Stimulated activated CD8-positive, alpha-beta memory T cell treated with anti-CD3 and anti-CD28 coated beads, Interleukin-12 subunit alpha, Interleukin-12 subunit beta, amount 100 ng/mL, for 4 hours (primary cell): ENCODE data around the gene WWOX.
"Not testable (repeated sequence)": the region's sequence is repeated elsewhere in the genome, so short reads cannot be mapped to it uniquely, and the experiment has no call there.

Experiments
- DNase-seq: peaks from one replicate; pipeline ENCODE4 v3.0.0-alpha.2; 2020; ENCODE audit warnings: low read depth

The WWOX gene

DNA sequence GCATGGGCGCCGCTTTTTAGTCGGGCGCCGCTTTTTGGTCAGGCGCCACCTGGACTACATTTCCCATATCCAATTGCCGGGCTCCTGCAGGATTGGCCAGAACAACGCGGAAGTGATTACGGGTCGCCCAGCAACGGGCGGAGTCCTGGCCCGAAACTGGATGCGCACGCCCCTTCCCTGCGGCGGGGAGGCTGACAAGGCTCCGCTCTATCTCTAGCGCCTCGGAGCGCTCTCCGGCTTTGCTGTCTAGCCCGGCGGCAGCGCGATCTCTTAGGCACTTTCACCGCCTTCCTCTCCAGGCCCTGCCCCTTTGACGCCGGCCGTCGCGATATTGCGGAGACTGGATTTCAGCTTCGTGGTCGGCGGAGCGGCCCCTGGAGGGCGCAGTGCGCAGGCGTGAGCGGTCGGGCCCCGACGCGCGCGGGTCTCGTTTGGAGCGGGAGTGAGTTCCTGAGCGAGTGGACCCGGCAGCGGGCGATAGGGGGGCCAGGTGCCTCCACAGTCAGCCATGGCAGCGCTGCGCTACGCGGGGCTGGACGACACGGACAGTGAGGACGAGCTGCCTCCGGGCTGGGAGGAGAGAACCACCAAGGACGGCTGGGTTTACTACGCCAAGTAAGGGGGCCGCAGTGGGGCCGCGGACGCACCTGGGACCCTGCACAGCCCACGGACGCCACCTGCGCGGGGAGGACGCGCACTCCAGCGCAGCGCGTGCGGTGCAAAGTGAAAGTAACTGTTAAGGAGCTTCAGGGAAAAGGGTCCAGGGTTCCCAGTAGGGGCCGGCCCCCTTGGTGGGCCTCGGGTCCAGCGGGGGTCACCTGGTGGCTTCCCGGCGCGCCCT is at the start of gene WWOX:
Gene WWOX (plus strand): TSS at position 384 of the 841 bp plus-strand sequence.
- peak; percentile 91 for DNase-seq

DNA sequence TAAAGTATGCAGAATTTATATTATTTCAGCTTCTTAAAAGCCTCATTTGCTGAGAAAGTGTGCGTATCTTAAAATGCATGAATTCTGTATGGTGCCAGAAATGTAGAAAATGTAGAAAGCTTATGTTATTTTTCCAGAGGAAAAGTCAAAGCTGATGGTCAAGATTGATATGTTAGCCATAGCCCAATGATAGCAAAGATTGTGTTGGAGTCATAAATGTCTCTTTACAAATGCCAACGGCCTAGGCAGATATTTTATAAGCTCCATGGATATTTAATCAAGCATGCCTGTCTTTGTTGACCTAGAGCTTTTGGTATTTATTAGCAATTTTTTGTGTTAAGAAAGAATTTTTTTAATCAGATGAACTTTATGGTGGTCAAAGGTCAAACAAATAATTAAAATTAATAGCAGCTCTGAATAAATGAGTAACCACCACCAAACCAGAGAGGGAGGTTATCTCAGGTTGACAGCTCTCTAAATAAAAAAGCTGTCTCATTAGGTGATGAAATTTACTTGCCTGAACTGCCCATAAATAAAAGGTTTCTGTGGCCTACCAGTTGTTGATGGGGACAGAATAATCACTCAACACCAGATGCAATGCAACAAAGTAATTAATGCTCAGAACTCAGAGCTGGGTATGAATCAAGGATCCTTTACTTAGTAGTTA is 48.6 kb upstream of the WWOX start:
- DNase-seq = no peak

DNA sequence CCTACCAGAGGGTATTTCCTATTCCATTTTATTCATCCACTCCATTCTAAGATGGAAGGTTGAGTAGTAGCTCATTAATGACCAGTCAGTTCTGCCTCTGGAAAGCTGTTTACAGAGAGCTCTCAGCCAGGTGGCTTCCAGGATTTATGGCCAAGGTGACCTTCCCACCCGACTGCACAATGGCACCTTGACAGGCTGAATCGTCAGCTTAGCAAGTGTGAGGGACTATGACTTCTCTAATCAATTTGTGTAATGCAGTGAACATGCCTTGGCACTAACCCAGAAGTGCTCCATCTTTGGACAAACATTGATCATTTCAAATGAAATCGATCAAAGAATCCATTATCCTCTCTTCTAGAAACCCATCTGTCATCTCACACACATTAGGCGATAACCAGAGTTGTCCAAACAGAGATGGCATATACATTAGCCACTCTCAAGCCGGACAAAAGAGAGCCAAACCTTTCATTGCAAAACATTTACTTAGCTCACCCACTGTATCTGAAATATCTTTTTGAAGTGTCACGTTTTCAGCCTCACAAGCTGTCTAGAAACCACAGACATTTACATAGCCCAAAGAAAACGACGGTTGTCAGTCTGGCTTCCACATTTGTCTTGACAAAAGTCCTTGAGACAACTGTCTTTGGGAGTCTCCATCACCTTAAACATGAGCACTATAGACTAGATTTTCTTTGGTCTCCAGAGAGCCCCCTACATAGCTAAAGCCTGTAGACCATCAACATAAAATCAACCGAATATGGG is 41.5 kb upstream of the WWOX start:
- DNase-seq = no peak

DNA sequence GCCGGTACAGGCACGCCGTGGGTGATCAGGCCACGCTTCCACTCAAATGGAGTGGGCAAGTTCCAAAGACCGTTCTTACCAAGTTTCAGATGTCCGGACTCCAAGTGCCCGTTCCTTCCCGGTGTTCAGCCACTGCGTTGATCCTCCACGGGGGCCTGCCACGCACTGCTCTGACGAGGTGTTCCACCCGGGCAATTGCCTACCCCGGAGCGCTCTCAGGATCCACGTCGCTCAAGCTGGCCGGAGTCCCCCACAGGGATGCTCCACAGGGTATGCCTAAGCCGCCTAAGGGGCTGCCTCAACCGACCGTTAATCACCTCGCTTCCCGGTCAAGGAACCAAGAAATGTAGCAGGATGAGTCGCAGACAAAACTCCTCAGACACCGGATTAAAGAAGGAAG is 39.6 kb upstream of the WWOX start:
- DNase-seq = not testable (repeated sequence)

DNA sequence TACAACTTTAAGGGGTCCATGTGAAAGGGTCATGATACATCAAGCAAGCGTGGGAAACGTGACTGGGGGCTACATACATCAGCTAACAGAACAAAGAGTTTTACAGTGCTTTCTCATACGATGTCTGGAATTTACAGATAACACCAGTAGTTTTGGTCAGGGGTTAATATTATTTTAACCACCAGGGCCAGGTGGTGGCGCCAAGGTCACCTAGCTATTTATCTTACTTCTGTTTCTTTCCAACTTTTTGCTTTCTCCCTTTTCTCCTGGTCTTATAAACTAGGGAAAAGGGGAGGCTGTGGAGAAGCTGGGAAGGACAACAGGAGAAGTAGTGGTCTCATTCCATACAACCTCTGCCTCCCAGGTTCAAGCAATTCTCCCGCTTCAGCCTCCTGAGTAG is 39.2 kb upstream of the WWOX start:
- no peak for DNase-seq

DNA sequence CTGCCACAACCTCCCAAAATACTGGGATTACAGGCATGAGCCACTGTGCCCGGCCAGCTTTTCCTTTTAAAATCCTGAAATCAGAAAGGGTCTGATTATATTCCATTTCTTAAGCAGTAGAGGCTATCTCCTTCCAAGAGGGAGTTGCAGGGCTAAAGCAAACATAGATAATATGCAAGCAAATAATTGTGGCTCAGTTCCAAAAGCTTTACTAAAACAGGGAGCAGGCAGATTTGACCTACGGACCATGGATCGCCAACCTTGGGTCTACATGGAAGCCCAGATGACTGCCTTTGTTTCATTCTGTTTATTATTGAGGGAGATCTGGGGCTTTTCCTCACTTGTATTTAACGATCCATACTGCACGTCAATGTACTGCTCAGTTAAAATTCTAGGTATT is 38.6 kb upstream of the WWOX start:
- no peak for DNase-seq

DNA sequence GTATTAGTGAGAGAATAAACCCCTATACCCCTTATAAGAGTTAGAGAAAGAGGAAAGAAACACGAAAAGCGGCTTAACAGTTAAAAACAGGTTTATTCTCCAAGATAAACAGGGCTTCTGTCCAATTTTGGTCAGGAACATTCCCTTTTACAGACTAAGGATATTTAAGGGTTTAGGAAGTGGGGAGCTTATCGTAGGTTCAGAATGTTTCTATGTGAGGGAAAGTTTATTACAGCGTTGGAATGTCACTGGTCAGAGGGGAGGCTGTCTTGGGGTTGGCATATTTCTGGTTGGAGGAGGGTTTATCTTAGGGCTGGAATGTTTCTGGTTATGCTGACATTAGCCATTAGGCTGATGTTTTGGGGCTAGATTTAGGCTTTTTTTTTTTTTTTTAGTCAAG is 34.1 kb upstream of the WWOX start:
- no peak for DNase-seq

DNA sequence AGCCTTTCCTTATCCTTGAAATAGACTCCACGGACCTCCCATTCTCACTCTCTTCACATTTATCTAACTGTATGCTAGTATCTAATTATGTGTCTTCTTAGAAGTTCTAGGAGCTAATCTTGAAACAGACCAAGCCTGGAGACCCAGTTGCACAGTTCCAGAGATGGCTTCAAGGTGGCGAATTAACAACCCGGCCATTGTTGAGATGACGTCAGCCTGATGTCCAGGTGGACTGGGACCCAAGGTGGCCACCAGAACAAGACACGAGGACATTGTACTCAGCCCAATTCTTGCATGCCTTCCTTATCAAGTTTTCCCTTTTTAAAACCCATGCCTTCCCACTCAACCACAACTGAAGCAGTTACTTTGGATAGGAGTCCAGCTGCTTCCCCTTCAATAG is 29.5 kb upstream of the WWOX start:
- no peak for DNase-seq

DNA sequence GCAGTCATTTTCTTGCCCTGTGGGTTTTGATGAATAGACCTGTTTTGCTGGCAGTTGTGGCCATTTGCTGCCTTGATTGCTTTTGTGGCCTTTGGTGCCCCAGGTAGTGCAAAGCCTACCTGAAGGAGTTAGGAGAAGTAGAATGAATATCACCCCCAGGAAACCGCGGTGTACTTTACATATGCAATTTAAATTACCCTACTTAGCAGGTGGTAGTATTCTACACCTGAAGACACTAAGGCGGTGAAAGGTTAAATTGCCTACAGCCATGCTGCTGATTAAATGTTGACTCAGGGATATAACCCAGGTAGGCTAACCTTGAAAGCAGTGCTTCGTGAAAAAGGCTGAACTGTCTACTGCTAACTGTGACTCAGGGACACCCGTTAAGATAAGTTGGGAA is 27.2 kb upstream of the WWOX start:
- no peak for DNase-seq

DNA sequence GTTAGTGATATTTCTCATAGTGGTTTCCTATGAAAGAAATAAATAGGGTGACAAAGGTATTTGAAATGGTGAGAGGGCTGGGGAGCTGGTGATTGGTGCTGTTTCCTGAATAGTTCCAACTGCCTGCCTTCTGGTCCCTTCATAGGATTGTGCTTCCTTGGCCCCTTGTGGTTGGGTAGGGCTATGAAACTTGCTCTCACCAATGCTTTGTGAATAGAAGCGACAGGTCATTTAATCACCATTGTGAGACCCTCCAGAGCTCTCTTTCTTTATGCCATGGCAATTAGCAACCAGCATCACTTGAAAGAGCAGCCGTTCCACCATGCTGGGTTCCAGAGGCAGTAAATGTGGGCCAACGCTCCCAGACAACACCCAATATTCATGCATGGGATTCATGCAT is 23.7 kb upstream of the WWOX start:
- DNase-seq = no peak

DNA sequence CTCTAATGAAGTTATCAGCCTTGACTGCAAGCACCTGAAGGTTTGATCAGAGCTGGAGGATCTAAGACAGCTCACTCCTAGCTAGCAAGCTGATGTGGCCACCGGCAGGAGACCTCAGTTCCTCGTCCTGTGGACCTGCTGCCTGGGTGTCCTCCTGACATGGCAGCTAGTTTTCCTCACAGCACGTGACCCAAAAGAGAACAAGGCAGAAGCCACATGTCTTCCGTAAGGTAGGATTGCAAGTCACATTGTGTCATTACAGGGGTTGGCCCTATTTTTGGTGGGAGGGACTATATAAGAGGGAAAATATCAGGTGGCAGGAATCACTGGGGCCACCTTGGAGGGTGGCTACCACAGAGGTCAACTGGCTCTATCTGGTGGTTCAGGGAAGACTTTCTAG is 18.1 kb upstream of the WWOX start:
- no peak for DNase-seq

DNA sequence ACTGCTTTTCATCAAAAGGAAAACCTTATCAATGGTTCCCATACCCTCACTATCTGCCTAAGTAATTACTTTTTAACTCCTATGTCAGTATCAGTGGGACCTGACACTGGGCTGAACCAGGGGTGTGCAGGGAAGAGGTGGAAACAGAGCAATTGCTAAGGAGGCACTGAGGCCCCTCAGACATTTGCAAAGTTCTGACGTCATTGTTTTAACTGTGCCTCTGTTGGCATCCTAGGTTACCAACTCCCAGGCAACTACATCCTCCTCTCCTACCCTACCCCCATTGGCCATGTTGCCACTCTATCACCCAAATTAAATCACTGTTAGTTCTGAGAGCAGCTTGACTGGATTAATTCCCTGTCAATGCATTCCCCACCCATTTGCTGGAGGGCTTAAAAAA is 8.0 kb upstream of the WWOX start:
- DNase-seq = no peak

DNA sequence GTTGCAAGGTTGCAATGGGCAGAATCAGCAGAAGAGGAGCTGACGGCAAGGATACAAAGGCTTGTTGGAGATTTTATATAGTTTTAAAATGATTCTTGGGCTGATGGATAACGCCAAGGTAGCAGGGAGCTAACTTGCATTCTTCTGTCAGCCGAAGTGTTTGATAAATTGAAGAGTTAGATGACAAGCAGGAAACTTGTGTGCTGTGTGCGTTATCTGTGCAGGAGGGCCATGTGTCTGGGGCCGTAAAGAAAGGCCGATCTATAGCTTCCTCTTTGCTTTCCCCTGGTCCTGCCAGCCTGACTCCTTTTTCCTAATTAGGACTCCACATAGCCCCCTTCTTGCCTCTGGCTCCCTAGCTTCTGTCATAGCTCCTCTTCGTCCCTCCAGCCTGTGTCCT is 6.7 kb upstream of the WWOX start:
- DNase-seq = no peak

DNA sequence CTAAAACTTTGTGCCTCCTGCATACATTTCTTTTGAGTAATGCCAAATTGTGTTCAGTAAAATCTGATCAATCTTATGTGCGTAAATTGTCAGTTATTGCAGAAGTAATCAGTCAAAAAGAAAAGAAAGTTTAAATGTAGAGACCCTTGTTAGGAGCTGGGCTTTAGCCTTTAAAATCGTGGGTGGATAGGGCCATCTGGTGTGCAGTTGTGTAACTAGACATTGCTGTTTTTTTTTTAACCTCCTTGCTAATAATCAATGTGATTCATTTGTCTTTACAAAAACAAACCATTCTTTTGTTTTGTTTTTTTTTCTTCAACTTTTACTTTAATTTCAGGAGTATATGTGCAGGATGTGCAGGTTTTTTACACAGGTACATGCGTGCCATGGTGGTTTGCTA is 5.3 kb upstream of the WWOX start:
- DNase-seq = no peak

DNA sequence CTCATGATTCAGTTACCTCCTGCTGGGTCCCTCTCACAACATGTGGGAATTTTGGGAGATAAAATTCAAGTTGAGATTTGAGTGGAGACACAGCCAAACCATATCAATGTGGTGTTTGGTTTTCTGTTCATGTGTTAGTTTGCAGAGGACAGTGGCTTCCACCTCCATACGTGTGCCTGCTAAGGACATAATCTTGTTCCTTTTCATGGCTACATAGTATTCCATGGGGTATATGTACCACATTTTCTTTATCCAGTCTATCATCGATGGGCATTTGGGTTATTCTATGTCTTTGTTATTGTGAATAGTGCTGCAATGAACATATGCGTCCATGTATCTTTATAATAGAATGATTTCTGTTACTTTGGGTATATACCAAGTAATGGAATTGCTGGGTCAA is 4.5 kb upstream of the WWOX start:
- no peak for DNase-seq

DNA sequence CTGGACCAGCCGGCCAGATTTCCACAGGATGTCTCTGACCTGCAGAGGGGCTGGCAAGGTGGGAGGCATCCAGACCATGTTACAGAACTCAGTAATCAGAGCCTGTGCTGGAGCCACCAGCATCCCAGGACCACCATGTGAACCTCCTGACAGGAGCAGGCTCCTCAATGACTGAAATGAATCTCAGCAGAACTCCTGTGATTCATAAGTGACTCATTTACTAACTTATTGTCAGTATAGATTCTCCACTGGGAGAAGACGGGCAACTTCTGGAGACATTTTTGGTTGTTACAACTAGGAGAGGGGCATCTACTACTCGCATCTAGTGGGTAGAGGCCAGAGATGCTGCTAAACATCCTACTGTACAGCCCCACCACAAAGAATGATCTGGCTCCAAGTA is 3.1 kb upstream of the WWOX start:
- DNase-seq = no peak

DNA sequence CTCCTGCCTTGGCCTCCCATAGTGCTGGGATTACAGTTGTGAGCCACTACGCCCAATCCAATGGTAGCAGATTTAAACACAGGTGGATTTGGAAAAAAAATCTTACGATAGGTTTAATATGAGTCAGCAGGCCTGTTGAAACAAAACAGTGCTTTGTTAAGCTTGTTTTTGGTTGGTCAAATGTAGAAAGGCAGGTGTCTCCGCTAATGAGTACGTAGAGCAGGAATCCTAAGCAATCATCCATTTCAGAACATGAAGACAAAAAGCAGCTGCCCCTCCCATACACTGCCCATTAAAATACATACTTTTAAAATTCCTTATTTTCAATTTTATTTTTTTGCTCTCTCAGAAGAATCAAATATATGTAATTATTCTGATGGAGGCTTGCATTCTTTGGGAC is 1.9 kb upstream of the WWOX start:
- no peak for DNase-seq

DNA sequence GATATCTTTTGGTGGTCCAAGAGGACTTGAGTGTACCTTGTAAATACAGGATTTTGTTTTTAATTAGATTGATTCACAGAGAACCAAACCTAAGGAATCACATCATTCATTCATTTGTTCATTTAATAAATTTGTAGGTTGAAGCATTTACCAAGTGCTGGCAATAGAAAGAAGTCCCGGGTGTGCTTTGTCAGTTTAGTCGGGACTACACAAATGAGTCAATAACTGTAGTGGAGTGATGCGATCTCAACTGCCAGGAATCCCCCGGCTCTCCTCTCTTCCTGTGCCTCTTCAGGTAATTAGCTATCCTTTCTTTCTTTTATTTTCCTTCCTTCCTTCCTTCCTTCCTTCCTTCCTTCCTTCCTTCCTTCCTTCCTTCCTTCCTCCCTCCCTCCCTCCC is 1.4 kb upstream of the WWOX start:
- no peak for DNase-seq

DNA sequence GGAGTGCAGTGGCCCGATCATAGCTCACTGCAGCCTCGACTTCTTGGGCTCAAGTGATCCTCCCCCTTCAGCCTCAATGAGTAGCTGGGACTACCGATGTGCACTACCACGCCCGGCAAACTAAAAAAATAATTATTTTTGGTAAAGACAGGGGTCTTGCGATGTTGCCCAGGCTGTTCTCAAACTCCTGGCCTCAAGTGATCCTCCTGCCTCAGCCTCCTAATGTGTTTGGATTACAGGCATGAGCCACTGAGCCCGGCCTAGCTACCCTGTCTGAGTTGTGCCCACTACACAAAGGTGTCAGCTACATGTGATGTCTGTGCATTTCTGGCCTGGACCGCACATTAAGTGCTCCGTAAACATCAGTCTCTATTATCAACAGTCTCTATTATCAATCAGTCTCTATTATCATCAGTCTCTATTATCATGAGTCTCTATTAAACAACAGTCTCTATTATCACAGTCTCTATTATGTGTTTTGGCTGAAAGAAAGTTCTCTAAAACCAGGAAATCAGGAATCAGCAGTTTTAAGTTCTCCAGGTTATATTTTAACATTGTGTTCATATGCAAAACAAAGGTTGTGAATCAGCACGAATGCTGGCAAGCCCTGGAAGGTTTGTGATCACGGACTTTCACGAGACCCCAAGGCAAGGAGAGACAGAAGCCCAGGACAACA is 721 bp upstream of the WWOX start:
- no peak for DNase-seq

DNA sequence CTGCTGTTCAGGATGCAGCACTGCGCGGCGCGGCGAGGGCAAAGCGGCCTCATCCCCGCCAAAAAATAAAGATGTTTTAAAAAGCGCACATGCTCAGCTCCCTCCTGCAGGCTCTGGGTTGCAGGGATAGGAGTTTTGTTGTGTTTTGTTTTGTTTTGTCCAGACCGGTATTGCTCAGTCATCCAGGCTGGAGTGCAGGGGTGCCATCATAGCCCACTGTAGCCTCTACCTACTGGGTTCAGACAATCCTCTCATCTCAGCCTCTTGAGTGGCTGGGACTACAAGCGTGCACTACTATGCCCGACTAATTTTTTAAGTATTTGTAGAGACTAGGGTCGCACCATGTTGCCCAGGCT is 636 bp downstream of the WWOX start:
- no peak for DNase-seq

DNA sequence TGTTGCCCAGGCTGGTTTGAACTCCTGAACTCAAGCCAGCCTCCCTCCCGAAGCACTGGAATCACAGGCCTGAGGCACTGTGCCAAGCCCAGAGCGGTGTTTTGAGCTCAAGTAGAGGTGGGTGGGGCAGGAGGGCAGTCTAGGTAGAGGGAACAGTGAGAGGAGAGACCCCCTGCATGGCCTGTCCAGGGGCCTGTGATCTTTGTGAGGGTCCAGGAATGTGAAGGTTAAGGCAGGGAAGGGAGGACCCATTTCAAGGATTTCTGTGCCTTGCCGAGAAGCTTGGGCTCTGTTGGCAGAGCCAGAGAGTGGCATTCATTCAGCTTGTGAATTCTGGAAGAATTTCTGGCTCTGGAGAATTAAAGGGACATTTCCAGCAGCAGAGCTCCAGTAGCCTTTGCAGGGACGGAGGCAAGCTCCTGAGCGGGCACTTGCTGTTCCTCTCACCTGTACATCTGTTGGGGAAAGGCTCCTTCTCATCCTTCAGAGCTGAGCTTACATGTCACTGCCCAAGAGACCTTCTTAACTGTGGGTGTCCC is 2.7 kb downstream of the WWOX start:
- DNase-seq = no peak

DNA sequence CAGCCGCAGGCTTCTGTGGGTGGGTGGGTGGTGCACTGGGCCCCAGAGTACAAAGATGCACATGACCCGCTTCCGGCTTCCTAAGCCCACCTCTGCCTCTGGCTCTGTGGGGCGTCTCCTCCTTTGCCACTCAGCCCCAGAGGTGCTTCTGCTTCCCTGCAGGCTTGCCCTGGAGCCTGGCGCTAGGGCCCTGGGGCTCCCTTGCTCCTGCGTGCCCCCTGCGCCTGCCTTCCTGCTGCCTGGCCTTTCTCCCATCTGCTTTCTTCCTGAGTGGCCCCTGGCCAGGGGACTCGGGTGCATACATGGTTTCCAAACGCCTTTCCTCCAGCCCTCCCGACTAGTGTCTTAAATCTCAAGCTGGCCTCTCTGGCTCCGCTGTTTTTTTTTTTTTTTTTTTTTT is 3.4 kb downstream of the WWOX start:
- no peak for DNase-seq
